Lung (tissue), 12 donors: Measurements from ENCODE around the gene SCGB1D1. TPM values are rescaled to one million over a fixed set of nuclear protein-coding genes. Genes with fewer than 3 reads are reported as not detected.

Experiments used
- ATAC-seq: fragments of 200-7000 bp; cut with Tn5 transposase; one replicate; pipeline ENCODE4 v1.9.1; 2020; ENCODE audit warnings: moderate number of reproducible peaks; ENCODE audit not compliant: insufficient read depth, low FRiP score
- DNase-seq, 3 donors: peaks; one replicate each; pipeline ENCODE4 v3.0.0-alpha.2; 2013 to 2017
- H3K27ac ChIP-seq, 2 donors: one replicate each; pipeline ENCODE4 v1.5.1; 2013; ENCODE audit warnings: mild to moderate bottlenecking in 2 of 2, moderate library complexity in 2 of 2, control low read depth in 1 of 2, inconsistent platforms in 1 of 2, low read depth in 1 of 2, low read length in 1 of 2
- H3K27me3 ChIP-seq, 3 donors: one replicate each; pipeline ENCODE4 v1.5.1; 2013; ENCODE audit warnings: low read length in 2 of 3; ENCODE audit not compliant: control insufficient read depth in 3 of 3, insufficient read depth in 3 of 3
- H3K36me3 ChIP-seq, 4 donors: one replicate each; pipeline ENCODE4 v1.5.1; 2013; ENCODE audit warnings: low read length in 4 of 4, mild to moderate bottlenecking in 1 of 4, moderate library complexity in 1 of 4; ENCODE audit not compliant: control insufficient read depth in 4 of 4, insufficient read depth in 4 of 4
- H3K4me1 ChIP-seq, 5 donors: one replicate each; pipeline ENCODE4 v1.5.1; 2013; ENCODE audit warnings: low read length in 5 of 5, mild to moderate bottlenecking in 2 of 5, moderate library complexity in 1 of 5; ENCODE audit not compliant: control insufficient read depth in 5 of 5, insufficient read depth in 5 of 5
- H3K4me3 ChIP-seq: one replicate; pipeline ENCODE4 v1.5.1; 2013; ENCODE audit warnings: mild to moderate bottlenecking, control low read depth, moderate library complexity
- H3K9ac ChIP-seq, 2 donors: one replicate each; pipeline ENCODE4 v1.5.1; 2013; ENCODE audit warnings: low read length in 2 of 2, control low read depth in 1 of 2; ENCODE audit not compliant: insufficient read depth in 1 of 2
- H3K9me3 ChIP-seq, 4 donors: one replicate each; pipeline ENCODE4 v1.5.1; 2013; ENCODE audit warnings: low read length in 3 of 4, mild to moderate bottlenecking in 1 of 4, moderate library complexity in 1 of 4; ENCODE audit not compliant: control insufficient read depth in 4 of 4, insufficient read depth in 3 of 4
- WGBS, 2 donors: extraction: QIAGEN DNeasy Blood & Tissue Kit; methylation state at CpG; one replicate each; pipeline ENCODE4 v1.1.7; 2013; 5-methylcytosine and 5-hydroxymethylcytosine counted together
- polyA plus RNA-seq, 2 donors: library from polyadenylated mRNA; stranded (reverse); fragments of 200-250 nt; gene quantifications; one replicate each; pipeline ENCODE4 v1.2.1, GENCODE V29; 2013
- total RNA-seq, 2 donors: library from RNA; depleted of rRNA in 1 of 2; stranded (reverse); fragments of >200 nt in 1 of 2; gene quantifications; one replicate each; pipeline ENCODE4 v1.2.1, GENCODE V29; 2014 to 2021
- TF ChIP-seq, protein P1 (sequence below): IDR thresholded peaks from 2 replicates; pipeline ENCODE4 v1.5.1; 2012; ENCODE audit warnings: mild to moderate bottlenecking; ENCODE audit errors: control extremely low read depth, extremely low read depth
- donor health status: control.
- donor health status: control.
- donor health status: Bipolar disorder and iron deficiency.
- donor health status: healthy.
- donor health status: DM: yes; HTN: yes; CAD: no.

The SCGB1D1 gene
- total and polyA plus RNA-seq, 4 donors, result not detected

DNA sequence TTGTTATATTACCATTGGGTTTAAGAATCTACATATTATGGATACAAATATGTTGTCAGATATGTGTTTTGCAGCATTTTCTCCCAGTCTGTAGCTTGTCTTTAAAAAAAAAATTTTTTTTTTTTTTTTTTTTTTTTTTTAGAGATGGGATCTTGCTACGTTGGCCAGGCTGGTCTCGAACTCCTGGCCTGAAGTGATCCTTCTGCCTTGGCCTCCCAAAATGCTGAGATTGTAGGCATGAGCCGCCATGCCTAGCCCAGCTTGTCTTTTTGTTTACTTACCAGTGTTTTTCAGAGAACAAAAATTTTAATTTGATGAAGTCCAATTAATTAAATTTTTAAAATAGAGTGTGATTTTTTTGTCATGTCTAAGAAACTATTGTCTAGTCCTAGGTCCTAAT is 36.4 kb upstream of the SCGB1D1 start:
- 79 to 87% methylated on average over 3 of the region's 3 CpGs for WGBS, 2 donors
- no peak for ATAC-seq
- Histone ChIP-seq H3K27me3 (no peaks in the 10 kb centered on the region), H3K9me3 (peaks cover 0 to 4% (median 0%) of the 10 kb centered on the region in 4 donors), H3K27ac (no peak overlapping the region), H3K9ac (no peak overlapping the region), H3K4me1 (peaks cover 0 to 2% (median 0%) of the 10 kb centered on the region in 5 donors), H3K36me3 (peaks cover 0 to 35% (median 22%) of the 10 kb centered on the region in 4 donors), H3K4me3 (no peak overlapping the region)
- TF ChIP-seq, protein P1, sequence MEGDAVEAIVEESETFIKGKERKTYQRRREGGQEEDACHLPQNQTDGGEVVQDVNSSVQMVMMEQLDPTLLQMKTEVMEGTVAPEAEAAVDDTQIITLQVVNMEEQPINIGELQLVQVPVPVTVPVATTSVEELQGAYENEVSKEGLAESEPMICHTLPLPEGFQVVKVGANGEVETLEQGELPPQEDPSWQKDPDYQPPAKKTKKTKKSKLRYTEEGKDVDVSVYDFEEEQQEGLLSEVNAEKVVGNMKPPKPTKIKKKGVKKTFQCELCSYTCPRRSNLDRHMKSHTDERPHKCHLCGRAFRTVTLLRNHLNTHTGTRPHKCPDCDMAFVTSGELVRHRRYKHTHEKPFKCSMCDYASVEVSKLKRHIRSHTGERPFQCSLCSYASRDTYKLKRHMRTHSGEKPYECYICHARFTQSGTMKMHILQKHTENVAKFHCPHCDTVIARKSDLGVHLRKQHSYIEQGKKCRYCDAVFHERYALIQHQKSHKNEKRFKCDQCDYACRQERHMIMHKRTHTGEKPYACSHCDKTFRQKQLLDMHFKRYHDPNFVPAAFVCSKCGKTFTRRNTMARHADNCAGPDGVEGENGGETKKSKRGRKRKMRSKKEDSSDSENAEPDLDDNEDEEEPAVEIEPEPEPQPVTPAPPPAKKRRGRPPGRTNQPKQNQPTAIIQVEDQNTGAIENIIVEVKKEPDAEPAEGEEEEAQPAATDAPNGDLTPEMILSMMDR, result no peak
- no peak for DNase-seq

DNA sequence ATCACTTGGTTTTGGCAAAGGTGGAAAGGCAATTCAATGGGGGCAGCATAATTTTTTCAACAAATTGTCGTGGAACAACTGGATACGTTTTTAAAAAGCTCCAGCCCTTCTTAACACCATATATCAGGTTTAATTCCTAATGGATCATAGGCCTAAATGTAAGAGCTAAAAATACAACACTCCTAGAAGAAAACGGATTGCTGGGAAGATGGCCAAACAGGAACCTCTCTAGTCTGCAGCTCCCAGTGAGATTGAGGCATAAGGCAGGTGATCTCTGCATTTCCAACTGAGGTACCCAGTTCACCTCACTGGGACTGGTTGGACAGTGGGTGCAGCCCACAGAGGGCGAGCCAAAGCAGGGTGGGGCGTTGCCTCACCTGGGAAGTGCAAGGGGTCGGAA is 32.4 kb upstream of the SCGB1D1 start:
- no peak for DNase-seq
- no peak for ATAC-seq
- TF ChIP-seq, protein P1, result no peak
- H3K4me1 ChIP-seq, result peaks cover 0 to 2% (median 0%) of the 10 kb centered on the region in 5 donors
- H3K36me3 ChIP-seq, result peaks cover 0 to 4% (median 3%) of the 10 kb centered on the region in 4 donors
- H3K27me3 ChIP-seq, result no peaks in the 10 kb centered on the region
- WGBS, 2 donors, result 71 to 81% methylated on average over 6 of the region's 6 CpGs
- H3K9ac ChIP-seq, result no peak overlapping the region
- no peak overlapping the region for H3K4me3 ChIP-seq
- no peak overlapping the region for H3K27ac ChIP-seq
- H3K9me3 ChIP-seq, result no peaks in the 10 kb centered on the region

DNA sequence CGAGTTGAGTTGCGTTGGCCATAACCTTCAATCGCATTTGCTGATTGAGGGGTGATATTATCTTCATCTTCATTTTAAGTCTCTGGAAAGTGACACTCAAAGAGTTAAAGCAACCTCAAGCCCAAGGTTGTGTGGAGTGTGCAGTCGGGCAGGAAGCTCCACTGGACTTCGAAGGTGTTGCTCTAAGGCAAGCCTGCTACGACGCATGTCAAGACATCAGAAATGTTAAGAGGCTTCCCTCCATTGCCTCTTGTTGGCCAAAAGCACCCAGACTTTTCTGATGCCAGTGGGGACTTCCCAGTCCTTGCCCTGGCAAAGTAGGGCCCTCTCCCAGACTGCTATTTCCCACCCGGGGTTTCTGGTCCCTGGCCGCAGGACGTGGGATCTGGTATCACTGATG is 23.6 kb upstream of the SCGB1D1 start:
- H3K4me1 ChIP-seq, result peaks cover 0 to 1% (median 0%) of the 10 kb centered on the region in 5 donors
- no peak overlapping the region for H3K4me3 ChIP-seq
- H3K36me3 ChIP-seq, result no peaks in the 10 kb centered on the region
- WGBS, 2 donors, result 80 to 87% methylated on average over 10 of the region's 10 CpGs
- no peak overlapping the region for H3K9ac ChIP-seq
- ATAC-seq (no peak), DNase-seq (no peak)
- no peak overlapping the region for H3K27ac ChIP-seq
- TF ChIP-seq, protein P1, result no peak
- peaks cover 0 to 28% (median 6%) of the 10 kb centered on the region in 3 donors for H3K27me3 ChIP-seq
- H3K9me3 ChIP-seq, result no peaks in the 10 kb centered on the region

DNA sequence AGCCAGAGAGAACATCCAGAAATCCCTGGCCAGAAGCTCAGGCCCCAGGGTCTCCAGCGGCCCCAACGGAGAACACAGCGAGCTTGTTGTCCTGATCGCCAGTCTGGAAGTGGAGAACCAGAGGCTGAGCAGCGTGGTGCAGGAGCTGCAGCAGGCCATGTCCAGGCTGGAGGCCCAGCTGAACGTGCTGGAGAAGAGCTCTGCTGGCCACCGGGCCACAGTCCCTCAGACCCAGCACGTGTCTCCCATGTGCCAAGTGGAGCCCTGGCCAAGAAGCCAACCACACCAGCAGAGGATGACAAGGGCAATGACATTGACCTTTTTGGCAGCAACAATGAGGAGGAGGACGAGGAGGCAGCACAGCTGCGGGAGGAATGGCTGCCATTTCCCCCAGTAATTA is 20.6 kb upstream of the SCGB1D1 start:
- peaks cover 0 to 45% (median 8%) of the 10 kb centered on the region in 3 donors for H3K27me3 ChIP-seq
- no peak overlapping the region for H3K4me3 ChIP-seq
- no peaks in the 10 kb centered on the region for H3K4me1 ChIP-seq
- no peak for ATAC-seq
- H3K27ac ChIP-seq, result no peak overlapping the region
- no peaks in the 10 kb centered on the region for H3K9me3 ChIP-seq
- H3K9ac ChIP-seq, result no peak overlapping the region
- peak in 2 of 3 donors; percentile 3 to 20 for DNase-seq
- 73 to 87% methylated on average over 10 of the region's 10 CpGs for WGBS, 2 donors
- no peaks in the 10 kb centered on the region for H3K36me3 ChIP-seq
- TF ChIP-seq, protein P1, result no peak
